BJ (cell line): ENCODE results near the gene HECTD2. TPM values are rescaled to one million over a fixed set of nuclear protein-coding genes. Genes with fewer than 3 reads are reported as not detected.
"Not testable (repeated sequence)": the region's sequence is repeated elsewhere in the genome, so short reads cannot be mapped to it uniquely, and the experiment has no call there.

ENCODE experiments used
- CTCF ChIA-PET: fragments of 350-600 bp; formaldehyde crosslinking; extraction: SDS; loops from one replicate; lab custom pipeline; 2021; ENCODE audit warnings: antibody characterized with exemption, inconsistent platforms; lab: Yijun Ruan, JAX
- POLR2A ChIA-PET: fragments of 300-600 bp; sonication (Branson Sonifier 250); formaldehyde crosslinking; extraction: SDS; loops from one replicate; lab custom pipeline; 2021; ENCODE audit warnings: antibody characterized with exemption; lab: Charles Lee
- DNase-seq: peaks from one replicate; pipeline ENCODE4 v3.0.0-alpha.2; 2011; ENCODE audit warnings: low read depth
- H3K27me3 ChIP-seq: 2 replicates; pipeline ENCODE4 v1.6.0; 2011; ENCODE audit warnings: low read length; ENCODE audit not compliant: control insufficient read depth, insufficient read depth
- H3K36me3 ChIP-seq: 2 replicates; pipeline ENCODE4 v1.5.1; 2011; ENCODE audit warnings: low read length; ENCODE audit not compliant: control insufficient read depth, insufficient read depth
- H3K4me3 ChIP-seq: 2 replicates; pipeline ENCODE4 v1.5.1; 2011; ENCODE audit warnings: low read depth, mild to moderate bottlenecking, control low read depth, low read length
- CTCF ChIP-seq: IDR thresholded peaks from 2 replicates; pipeline ENCODE4 v1.5.1; 2011; ENCODE audit warnings: low read depth, mild to moderate bottlenecking, control low read depth, inconsistent platforms, low read length, moderate library complexity; ENCODE audit not compliant: insufficient read depth
- polyA plus RNA-seq: library from polyadenylated mRNA; depleted of rRNA; stranded (reverse); fragments of >200 nt; gene quantifications from 2 replicates; pipeline ENCODE4 v1.2.3, GENCODE V29; 2011

Gene HECTD2
- polyA plus RNA-seq, 1 experiment: 3.6 TPM

- Histone ChIP-seq H3K36me3 (no peaks in the 10 kb centered on the region), H3K27me3 (no peaks in the 10 kb centered on the region), H3K4me3 (no peak overlapping the region)
- TF ChIP-seq CTCF: no peak
- CTCF ChIA-PET: interaction anchor here (0.6 to 2.6 kb wide), 3 partner anchors 21 to 137 kb away, joined by 3 to 7 read pairs (median 4); no protein-coding TSS in a partner anchor
- no peak for DNase-seq
- POLR2A ChIA-PET: no interaction called here
These were observed 147.5 kb downstream of the HECTD2 start for GRCh38 chr10:91557651-91558111.

- ChIA-PET CTCF (interaction anchor here (0.6 to 2.6 kb wide), 4 partner anchors 20 to 136 kb away, joined by 3 to 7 read pairs (median 4); no protein-coding TSS in a partner anchor), POLR2A (no interaction called here)
- no peak overlapping the region for H3K4me3 ChIP-seq
- no peaks in the 10 kb centered on the region for H3K36me3 ChIP-seq
- no peak for DNase-seq
- TF ChIP-seq CTCF: no peak
- peaks cover 2% of the 10 kb centered on the region; the same call in 1 of the 2 replicates for H3K27me3 ChIP-seq
These were observed 148.3 kb downstream of the HECTD2 start for GRCh38 chr10:91558473-91558872.

- Histone ChIP-seq H3K27me3 (peaks cover 2% of the 10 kb centered on the region; the same call in 1 of the 2 replicates), H3K4me3 (no peak overlapping the region), H3K36me3 (no peaks in the 10 kb centered on the region)
- POLR2A ChIA-PET: no interaction called here
- CTCF ChIA-PET: interaction anchor here (1.7 to 2.6 kb wide), 2 partner anchors 76 to 135 kb away, joined by 4 to 7 read pairs; no protein-coding TSS in a partner anchor
- no peak for DNase-seq
- no peak for TF ChIP-seq CTCF
These were observed 149.0 kb downstream of the HECTD2 start for GRCh38 chr10:91559169-91559568.

GRCh38 chr10:91559750-91560149 lies 149.6 kb downstream of the HECTD2 start:
- DNase-seq: no peak
- ChIA-PET CTCF (interaction anchor here (1.7 to 2.6 kb wide), 2 partner anchors 75 to 134 kb away, joined by 4 to 7 read pairs; no protein-coding TSS in a partner anchor), POLR2A (no interaction called here)
- TF ChIP-seq CTCF: no peak
- no peak overlapping the region for H3K4me3 ChIP-seq
- H3K27me3 ChIP-seq: peaks cover 2% of the 10 kb centered on the region; the same call in 1 of the 2 replicates
- H3K36me3 ChIP-seq: no peaks in the 10 kb centered on the region

- POLR2A ChIA-PET, H3K27me3 ChIP-seq, H3K36me3 ChIP-seq, DNase-seq, H3K4me3 ChIP-seq: not testable (repeated sequence)
- CTCF ChIA-PET: interaction anchor here (1.0 kb wide), 1 partner anchor 22 kb away, joined by 3 read pairs; no protein-coding TSS in a partner anchor
These were observed 150.7 kb downstream of the HECTD2 start for GRCh38 chr10:91560827-91561226.
